HG03565 (cell line): Measurements from ENCODE around the gene FGD3.

Experiments used
- ATAC-seq: cut with Tn5 transposase; IDR thresholded peaks from one replicate; pipeline ENCODE4 v1.9.1; 2021; ENCODE audit warnings: mild to moderate bottlenecking, moderate library complexity; ENCODE audit not compliant: unreplicated experiment

The FGD3 gene

DNA sequence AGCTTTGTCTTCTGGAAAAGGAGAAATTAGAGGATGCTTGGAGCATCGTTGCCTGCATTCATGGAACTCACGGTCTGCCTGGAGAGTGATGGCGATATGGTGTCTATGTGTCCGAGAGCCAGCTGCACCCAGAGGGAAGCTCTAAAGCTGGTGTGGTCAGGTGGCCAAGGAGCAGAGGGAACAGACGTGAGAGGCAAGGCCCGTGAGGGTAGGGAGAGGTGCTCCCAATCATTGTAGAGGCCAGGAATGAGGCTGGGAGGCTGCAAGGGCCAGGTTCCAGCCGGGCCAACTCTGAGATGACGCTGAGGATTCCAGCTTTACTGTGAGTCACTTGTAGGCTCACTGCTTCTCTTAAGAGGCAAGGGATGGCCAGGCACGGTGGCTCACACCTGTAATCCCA, 7.6 kb downstream of the FGD3 start:
- ATAC-seq: no peak

DNA sequence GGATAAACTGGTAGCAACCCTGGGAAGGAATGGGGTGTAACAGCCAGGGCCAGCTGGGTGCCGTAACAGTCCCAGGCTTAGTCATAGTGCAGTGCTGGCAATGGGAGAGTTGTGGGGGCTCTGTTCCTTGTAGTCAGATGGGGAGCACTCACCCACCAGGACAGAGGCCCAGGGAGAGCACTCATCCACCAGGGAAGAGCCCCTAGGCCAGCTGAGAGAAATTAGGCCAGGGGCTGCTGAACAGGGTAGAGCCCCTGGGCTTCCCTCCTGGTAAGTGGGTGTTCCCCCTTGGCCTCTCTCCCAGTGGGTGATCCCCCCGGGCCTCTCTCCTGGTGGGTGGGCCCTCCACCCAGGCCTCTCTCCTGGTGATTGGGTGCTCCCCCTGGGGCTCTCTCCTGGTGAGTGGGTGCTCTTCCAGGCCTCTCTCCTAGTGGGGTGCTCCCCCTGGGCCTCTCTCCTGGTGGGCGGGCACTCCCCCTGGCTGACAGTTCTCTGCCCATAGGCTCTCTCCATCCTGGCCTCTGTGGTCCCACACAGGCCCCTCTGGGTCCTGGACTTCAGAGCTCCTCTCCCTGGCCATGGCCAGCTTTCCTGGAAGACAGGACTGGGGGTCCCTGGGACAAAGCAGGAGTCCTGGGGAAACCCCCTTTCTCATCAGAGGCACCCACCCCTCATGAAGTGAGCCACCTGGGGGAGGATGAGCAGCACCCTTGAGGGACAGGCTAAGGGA, 13.4 kb downstream of the FGD3 start:
- no peak for ATAC-seq

DNA sequence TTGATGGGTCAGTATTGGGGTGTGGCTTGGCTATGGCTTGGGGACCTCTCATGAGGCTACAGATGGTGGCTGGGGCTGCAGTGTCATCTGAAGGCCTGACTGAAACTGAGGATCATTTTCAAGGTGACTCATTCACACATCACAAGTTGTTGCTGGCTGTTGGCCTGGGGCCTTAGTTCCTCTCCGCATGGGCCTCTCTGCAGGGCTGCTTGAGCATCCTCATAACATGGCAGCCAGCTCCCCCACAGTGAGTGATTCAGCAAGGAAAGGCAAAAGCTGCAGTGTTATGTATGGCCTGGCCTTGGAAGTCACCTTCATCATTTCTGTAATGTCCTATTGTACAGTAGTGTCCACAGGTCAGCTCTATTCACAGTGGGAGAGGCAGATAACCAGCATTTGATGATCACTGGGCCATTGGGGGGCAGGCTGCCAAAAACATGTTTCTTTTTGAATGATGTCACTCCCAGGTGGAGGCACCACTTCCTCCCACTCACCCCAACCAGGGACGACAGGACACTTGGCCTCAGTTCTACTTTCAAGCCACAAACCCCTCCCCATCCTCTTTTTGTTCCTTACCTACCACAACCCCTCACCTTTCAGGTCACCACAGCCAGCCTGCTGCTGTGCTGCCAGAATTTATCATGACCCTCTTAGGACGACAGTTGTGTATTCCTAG, 14.4 kb downstream of the FGD3 start:
- no peak for ATAC-seq

DNA sequence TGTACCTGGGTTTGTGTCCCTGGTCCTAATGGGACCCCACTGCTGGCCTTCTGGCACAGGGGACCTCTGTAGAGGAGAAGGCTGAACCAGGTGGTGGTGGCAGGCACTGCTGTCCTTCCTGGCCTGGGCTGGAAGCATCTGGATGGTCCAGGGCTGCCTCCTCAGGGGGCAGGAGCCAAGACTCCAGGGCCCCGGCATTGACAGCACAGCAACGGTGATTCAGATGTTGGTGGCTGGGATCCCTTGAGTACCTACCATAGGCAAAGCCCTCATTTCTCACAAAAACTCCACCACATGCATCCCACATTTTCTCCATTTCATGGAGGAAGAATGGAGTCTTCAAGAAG, 15.0 kb downstream of the FGD3 start:
- ATAC-seq: no peak

DNA sequence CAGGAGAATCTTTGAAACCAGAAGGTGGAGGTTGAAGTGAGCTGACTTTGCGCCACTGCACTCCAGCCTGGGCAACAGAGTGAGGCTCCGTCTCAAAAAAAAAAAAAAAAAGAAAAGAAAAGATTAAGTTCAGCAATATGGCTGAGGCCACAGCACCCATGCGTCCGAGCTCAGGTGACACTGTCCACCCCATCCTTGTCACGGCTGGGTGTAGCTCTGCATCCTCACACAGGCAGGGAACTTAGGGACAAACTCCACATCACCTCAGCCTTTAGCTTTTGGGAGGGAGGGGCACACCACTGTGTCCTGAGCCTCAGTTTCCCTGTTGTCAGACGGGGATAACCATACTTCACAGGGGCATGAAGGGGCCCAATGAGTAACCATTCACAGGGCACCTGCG, 15.5 kb downstream of the FGD3 start:
- ATAC-seq: no peak

DNA sequence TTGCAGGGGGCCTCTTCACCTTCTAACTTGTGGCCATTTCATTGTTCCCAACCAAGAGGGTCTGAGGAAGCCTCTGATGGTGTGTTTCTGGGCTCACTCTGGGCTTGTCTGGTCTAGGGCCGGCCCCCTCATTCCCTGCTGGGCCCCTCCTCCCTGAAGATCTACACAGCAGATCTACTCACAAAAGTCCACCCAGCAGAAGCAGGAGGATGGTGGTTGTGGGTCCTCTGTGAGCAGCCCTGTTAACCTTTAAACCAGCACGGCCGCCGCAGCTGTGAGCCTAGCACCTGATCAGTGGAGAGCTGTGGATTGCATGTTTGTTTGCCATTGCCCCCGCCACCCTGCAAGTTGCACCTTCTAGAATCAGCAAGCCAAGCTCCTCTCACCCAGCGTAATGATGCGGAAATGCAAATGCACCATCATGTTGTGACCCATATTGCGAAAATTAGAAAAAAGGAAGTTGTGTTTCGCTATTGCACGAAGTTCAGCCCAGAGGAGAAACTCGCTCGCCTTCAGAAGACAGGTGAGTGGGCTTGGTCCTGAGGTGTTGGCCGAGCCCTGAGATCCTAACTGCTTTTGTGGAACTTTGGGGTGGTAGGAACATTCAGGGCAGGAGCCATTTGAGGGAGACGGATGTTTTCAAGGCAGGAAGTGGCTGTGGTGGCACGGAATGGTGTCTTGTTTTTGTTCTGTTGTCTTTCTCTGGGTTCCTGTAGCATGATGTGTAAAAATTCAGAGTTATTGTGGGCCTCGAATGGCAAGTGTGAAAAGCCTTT, 16.7 kb downstream of the FGD3 start:
- peak; percentile 61 for ATAC-seq

DNA sequence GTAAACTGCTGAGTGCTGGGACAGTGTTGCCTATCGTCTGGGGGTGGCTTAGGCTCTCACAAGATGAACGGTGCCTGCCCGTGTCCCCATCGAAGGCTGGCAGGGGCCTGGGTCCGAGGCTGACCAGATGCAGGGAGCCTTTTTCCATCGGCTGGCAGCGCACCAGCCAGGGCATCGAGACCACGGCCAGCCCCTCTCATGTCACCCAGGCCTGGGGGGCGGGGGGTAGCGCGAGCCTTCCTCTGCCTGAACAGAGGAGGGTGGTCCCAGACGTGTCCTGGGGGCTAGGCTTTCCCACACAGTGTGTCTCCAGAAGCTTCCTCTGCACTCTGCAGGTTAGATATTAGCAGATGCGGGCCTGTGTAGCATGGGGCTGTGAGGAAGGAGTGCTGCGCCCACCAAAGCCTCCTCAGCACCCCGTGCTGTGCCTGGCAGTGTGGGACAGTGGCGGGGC, 17.3 kb downstream of the FGD3 start:
- no peak for ATAC-seq

DNA sequence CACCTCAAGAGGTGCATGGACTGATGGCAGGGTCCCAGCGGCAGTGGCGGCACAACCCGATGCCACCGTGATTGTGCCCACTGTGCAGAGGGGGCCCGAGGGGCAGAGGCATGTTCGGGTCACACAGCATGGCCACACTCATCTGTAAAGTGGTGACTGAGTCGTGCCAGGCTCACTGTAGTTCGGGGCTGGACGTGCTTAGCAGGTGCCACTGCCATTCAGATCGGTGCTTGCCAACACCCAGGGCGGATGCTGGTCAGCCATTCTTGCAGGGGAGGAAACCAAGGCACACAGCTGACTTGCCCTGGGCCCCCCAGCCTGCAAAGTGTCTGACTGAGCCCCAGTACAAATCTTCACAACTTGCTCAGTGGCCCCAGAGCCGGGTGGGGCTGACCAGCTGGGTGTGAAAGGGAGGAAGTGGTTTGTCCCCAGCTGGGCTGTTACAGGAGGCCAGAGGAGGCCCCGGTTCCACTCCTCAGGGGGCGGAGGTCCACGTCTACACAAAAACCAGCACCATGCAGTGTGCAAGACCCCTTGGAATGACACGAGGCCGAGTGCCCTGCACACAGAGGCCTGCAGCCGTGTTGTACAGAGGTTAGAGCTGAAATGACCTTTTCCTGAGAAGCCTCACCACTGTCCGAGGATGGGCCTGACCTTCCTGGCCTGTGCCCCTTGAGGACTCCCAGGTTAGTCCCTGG, 17.9 kb downstream of the FGD3 start:
- ATAC-seq: no peak

DNA sequence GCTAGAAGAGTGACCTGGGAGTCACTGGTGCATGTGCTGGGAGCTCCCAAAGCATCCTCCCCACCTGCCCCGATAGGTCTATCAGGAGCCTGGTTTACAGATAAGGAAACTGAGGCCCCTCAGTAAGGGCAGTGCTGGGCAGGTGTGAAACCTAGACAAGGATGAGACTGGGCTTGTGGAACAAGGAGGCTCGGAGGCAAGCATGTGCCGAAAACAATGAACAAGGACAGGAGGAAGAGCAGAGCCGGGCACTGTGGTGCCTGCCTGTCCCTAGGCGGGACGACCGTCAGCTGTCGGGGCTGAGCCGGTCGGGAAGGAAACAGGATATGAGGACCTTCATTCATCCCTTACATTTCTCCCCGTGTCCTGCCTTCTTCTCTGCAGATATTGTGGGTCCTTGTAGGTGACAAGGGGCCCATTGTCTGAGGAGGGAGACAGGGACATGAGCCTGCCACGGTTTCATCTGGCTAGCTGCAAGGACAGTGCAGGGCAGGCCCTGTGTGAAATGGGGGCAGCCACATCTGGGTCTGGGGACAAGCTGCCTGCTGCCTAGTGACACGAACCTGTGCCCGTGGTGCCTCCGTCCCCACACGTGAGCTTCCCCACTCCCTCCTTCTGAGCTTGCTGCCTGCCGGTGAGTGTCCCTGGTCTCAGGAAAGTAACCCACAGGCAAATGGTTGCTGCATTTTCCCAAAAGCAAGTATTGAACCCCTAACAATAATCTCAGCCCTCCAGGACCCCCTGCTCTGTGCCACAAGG, 18.6 kb downstream of the FGD3 start:
- no peak for ATAC-seq

DNA sequence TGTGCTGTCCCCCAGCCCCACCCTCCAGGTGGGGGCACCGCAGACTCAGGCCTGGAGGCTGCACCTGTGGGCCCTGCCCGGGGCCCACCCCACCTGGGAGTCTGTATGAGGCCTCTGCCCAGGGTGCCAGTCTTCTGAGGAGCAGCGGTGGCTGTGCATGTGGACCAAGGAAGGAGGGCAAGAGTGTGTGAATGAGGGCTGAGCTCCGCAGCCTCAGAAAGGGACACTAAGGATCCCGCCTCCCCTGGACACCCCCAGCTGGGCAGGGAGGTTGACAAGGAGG, 19.1 kb downstream of the FGD3 start:
- ATAC-seq: no peak

DNA sequence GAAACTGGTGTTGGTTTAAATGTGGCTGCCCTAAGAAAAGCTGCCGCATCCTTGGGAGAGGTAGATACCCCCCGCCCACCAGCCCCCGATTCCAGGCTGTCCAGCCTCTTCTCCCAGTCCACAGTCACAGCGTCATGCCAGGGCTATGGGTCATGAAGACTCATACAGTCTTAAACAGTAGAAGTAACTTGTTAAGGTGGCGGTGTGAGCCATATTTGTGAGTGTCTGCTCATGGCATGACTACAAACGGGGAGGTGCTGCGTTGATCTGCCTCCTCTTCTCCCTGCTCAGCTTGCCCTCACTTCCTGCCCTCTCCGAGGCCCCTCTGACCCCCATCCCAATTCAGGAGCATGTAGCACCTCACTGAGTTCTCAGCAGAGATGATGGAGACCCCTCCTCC, 20.8 kb downstream of the FGD3 start:
- no peak for ATAC-seq

DNA sequence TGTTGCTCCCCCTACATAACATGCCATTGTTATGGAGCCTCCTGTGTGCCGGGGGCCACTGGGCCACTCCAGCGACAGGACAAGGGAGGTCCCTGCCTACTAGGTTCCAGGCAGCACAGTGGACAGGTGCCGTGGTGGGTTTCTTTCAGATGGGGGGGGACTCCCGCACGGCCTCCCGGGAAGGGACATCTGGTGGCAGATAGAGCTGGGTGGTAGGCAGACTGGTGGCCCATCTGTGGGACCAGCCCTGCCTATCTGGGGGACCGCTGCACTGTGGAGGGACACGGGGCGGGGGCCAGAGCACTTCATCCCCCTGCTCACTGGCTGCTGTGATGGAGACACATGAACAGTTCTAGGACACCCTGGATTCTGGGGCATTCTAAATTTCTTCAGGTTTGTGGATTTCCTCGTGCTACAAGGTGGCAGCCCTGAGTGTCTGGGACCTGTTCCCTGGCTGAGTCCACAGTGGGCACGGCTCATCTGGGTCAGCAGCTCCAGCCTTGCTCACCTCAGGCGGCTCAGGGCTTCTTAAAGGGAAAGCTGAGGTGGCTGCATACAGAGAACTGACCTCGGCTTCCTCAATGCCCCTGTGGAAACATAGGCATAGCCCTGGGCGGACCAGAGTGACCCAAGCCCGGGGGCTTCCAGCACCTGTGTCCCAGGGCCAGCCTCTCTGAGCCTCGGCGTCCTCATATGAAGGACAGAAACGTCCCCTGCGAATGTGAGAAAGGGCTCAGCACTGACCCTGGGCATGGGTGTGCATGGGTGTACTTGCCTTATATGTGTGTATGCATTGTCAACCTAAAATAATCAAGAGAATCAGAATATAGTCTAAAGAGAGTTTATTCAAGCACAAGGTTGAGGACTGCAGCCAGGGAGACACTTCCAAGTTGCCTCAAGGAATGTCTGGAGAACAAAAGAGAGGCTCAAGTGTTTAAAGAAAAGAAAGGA, 22.5 kb downstream of the FGD3 start:
- no peak for ATAC-seq

DNA sequence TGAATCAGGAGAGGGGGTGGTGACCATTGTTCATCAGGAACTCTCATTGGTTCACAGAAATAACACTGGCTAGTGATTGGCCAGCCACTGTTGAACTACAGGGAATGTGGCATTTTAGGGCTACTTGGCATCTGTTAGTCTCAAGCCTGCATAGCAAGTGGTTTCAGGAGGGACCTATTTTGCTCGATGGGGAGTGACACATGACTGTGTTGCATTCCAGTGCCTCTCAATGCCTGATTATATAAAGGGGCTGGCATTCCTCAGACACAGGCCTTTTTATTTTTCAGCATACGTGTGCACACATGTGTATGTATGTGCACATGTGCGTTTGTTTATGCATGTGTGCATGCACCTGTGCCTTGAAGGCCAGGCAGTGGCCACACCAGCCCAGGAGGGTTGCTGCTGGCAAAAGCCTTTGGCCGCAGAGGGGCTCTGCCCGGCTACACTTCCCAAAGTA, 23.2 kb downstream of the FGD3 start:
- ATAC-seq: no peak

DNA sequence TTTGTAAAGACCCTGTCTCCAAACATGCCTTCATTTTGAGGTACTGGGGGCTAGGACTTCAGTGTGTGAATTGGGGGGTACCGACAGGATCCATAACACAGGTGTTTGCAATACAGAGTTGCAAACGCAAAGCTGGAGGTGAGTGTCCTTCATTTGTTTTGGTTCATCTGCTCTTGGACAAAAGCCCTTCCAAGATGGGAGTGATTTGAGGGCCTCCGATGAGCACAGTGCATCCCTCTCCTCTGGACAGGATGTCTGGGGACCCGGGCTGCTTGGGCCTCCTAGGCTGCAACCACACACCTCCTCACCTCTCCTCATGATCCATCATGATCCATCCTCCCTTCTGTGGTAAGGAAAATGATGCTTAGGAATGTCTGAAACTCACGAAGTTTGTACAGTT, 23.8 kb downstream of the FGD3 start:
- ATAC-seq: no peak

DNA sequence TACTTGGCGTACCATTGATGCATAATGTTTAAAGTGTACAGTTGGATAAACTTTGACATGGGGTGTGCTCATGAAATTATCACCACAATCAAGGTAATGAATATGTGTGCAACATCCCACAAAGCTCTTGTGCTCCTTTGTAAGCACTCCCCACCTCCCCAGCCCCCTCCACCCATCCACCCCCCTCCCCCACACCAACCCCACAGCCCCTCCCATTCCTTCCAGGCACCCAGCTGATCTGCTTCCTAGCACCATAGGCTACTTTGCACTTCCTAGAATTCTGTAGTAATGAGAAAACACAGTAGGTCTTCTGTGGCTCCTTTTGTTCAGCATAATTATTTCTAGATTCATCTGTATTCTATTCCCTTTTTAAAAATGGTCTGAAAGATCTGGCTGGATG, 24.5 kb downstream of the FGD3 start:
- ATAC-seq: no peak

DNA sequence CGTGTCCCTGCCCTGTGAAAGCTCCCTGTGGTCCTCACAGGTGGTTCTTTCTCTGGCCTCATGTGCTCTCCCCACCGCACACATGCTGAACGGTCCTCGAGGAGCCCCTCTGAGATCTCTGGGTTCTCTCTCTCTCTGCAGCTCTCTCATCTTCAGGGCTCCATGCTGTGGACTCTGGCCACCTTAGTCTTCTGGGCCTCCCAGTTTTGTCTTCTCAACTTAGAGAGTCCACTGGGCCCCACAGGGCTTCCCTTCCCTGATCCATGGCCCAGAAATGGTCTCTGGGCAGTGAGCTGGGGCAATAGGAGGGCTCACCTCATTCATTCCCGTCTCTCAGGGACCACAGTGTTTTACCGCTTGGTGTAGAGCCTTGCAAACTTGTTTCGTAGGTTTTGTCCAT, 26.4 kb downstream of the FGD3 start:
- ATAC-seq: no peak

DNA sequence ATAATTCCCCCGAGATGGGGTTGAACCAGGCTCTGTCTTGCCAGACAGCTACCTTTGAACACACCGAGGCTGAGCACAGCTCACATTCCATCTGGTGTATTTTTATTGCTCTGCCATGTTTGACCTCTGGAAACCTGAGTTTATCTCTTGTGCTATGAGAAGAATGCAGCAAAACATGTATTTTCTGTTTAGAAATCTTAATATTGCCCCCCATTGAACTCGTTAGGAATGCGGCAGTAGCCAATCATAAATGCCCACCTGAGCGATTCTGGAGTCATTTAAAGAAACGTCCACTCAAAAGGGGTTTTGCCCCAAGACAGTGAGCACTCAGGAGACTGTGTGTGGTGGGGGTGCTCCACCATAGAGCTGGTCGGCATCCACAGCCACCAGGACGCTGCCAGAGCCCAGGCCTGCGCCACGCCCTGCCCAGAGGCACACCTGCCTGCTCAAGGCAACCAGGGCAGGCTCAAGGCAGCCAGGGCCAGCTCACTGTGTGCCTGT, 26.9 kb downstream of the FGD3 start:
- no peak for ATAC-seq

DNA sequence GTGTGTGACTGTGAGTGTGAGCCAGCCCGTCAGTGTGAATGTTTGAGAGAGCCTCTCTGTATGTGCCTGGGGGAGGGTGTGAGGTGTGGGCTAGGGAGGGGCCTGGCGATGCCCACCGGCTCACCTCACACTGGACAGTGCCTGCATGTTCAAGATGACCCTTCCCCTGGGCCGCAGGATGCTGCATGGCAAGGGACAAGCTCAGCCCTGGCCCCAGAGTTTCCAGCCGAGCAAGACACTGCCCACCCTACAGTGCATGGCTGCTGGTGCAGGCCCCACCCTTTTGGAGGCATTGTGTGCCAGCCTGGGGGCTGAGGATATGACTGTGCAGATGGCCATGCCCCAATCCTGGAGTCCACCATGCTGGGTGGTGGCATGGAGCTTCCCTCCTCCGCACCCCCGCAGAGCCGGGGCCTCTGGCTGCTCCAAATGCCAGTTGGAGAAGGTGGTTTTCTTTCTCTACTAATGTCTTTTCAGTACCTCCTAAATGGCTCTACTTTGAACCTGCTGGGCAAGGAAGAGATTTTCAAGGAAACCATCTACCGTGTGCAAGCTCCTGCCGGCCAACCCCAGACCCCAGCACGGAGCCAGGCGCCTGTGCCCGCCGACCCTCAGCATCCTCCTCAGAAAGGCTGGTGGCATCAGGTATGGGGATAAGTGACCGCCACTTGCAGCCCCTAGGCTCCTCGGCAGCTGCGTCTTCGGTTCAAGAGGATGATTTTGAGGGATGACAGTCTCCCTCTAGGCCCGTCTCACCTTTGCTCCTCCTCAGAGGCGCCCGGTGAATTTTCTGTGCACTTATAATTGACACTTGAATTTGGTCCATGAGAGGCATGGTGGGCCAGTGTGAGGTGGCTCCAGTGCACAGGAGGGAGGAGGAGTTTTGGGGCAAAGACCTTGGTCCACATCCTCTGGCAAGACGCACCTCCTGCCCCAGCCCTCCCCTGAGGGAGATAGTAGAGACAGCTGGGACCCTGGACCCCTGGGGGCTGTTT, 27.7 kb downstream of the FGD3 start:
- no peak for ATAC-seq
